ENCODE data around the gene FAM53A. TPM values are rescaled to one million over a fixed set of nuclear protein-coding genes. Genes with fewer than 3 reads are reported as not detected.

The FAM53A gene
- total and polyA plus RNA-seq, 2 of the 13 experiments (the other 11 are each of a cell fraction or from before 2014, with no cell fraction given) = 0.48 to 1.1 TPM

- H2AFZ ChIP-seq (ENCODE audit: low read length) = no peak overlapping the region
- H3K27me3 ChIP-seq (ENCODE audit: control insufficient read depth in 1 of 2, insufficient read depth in 2 of 2, low read length in 2 of 2) = peaks cover 1 to 44% of the 10 kb centered on the region in 2 experiments; a peak in 4 of 5 replicates
- H3K27ac ChIP-seq (ENCODE audit: extremely low read length, insufficient read depth, low read length) = no peak overlapping the region
- H3K4me2 ChIP-seq (ENCODE audit: low read depth, low read length) = no peak overlapping the region
- 28% methylated on average over 3 of the region's 12 CpGs for WGBS (ENCODE audit: low lambda C conversion rate)
- no peak overlapping the region for H3K9ac ChIP-seq (ENCODE audit: insufficient read depth, low read depth, low read length)
- H3K9me3 ChIP-seq (ENCODE audit: low read length) = no peaks in the 10 kb centered on the region
- FAIRE-seq (no peak), DNase-seq (ENCODE audit: low spot score) (no peak), ATAC-seq (no peak)
- H3K4me1 ChIP-seq (ENCODE audit: insufficient read depth, low read length) = no peaks in the 10 kb centered on the region
- CTCF ChIA-PET (ENCODE audit: low intra/inter-chr PET ratio, low total read pairs) = no interaction called here
- H4K20me1 ChIP-seq (ENCODE audit: insufficient read depth, low read length) = no peaks in the 10 kb centered on the region
- H3K4me3 ChIP-seq (replicated peaks in 1 of 3; ENCODE audit: insufficient read depth in 1 of 3, low read depth in 2 of 3, low read length in 3 of 3) = no peak overlapping the region
- TF ChIP-seq SALL2 (CRISPR knock-in tag; IDR thresholded peaks at IDR 0.05) = no peak
- no peak for TF ChIP-seq HMGA1 (CRISPR knock-in tag; conservative IDR thresholded peaks at IDR 0.05)
- TF ChIP-seq HNRNPH1 (optimal IDR thresholded peaks at IDR 0.05; ENCODE audit: low read depth, low read length) = no peak
- no peak for TF ChIP-seq ZSCAN29 (CRISPR knock-in tag; conservative IDR thresholded peaks at IDR 0.05)
- no peak for TF ChIP-seq TEAD2 (CRISPR knock-in tag; IDR thresholded peaks at IDR 0.05)
- TF ChIP-seq ZBTB1 (CRISPR knock-in tag; IDR thresholded peaks at IDR 0.05; ENCODE audit: borderline replicate concordance) = no peak
- TF ChIP-seq GABPA (IDR thresholded peaks at IDR 0.05; ENCODE audit: low read depth, low read length) = no peak
- no peak for TF ChIP-seq GABPA (CRISPR knock-in tag; IDR thresholded peaks at IDR 0.05; ENCODE audit: low read depth)
- no peak for TF ChIP-seq HNF1A (IDR thresholded peaks at IDR 0.05; ENCODE audit: low read depth)
- no peak for TF ChIP-seq HNF1A (CRISPR knock-in tag; IDR thresholded peaks at IDR 0.05; ENCODE audit: borderline replicate concordance)
- TF ChIP-seq TOE1 (CRISPR knock-in tag; IDR thresholded peaks at IDR 0.05) = no peak
- TF ChIP-seq, protein P1, sequence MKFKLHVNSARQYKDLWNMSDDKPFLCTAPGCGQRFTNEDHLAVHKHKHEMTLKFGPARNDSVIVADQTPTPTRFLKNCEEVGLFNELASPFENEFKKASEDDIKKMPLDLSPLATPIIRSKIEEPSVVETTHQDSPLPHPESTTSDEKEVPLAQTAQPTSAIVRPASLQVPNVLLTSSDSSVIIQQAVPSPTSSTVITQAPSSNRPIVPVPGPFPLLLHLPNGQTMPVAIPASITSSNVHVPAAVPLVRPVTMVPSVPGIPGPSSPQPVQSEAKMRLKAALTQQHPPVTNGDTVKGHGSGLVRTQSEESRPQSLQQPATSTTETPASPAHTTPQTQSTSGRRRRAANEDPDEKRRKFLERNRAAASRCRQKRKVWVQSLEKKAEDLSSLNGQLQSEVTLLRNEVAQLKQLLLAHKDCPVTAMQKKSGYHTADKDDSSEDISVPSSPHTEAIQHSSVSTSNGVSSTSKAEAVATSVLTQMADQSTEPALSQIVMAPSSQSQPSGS (CRISPR knock-in tag; IDR thresholded peaks at IDR 0.05) = no peak
- TF ChIP-seq, protein P2, sequence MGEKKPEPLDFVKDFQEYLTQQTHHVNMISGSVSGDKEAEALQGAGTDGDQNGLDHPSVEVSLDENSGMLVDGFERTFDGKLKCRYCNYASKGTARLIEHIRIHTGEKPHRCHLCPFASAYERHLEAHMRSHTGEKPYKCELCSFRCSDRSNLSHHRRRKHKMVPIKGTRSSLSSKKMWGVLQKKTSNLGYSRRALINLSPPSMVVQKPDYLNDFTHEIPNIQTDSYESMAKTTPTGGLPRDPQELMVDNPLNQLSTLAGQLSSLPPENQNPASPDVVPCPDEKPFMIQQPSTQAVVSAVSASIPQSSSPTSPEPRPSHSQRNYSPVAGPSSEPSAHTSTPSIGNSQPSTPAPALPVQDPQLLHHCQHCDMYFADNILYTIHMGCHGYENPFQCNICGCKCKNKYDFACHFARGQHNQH (CRISPR knock-in tag; IDR thresholded peaks at IDR 0.05) = no peak
- no peak for TF ChIP-seq ZNF138 (CRISPR knock-in tag; IDR thresholded peaks at IDR 0.05; ENCODE audit: low read depth)
- TF ChIP-seq ZNF557 (CRISPR knock-in tag; IDR thresholded peaks at IDR 0.05) = no peak
- in situ Hi-C loops (cut with HindIII; ENCODE audit: extremely low pct_ligation_motif_present, low pct_unique_long_range_greater_than_20kb) = no loop called here
- intact Hi-C loops (cut with micrococcal nuclease; ENCODE audit: unreplicated experiment) = no loop called here
- H3K36me3 ChIP-seq (replicated peaks in 1 of 2; ENCODE audit: control insufficient read depth in 1 of 2, insufficient read depth in 2 of 2, low read length in 2 of 2) = no peaks in the 10 kb centered on the region
- H3K79me2 ChIP-seq (ENCODE audit: insufficient read depth, low read length) = no peaks in the 10 kb centered on the region
- POLR2A ChIA-PET = no interaction called here
- no TSS peak for BruUV-seq (replicated peaks)
Observed at GRCh38 chr4:1618438-1618837, 65.7 kb downstream of the FAM53A start.

Data from HepG2 (cell line).